ENCODE data around the gene CELF2.

DNA sequence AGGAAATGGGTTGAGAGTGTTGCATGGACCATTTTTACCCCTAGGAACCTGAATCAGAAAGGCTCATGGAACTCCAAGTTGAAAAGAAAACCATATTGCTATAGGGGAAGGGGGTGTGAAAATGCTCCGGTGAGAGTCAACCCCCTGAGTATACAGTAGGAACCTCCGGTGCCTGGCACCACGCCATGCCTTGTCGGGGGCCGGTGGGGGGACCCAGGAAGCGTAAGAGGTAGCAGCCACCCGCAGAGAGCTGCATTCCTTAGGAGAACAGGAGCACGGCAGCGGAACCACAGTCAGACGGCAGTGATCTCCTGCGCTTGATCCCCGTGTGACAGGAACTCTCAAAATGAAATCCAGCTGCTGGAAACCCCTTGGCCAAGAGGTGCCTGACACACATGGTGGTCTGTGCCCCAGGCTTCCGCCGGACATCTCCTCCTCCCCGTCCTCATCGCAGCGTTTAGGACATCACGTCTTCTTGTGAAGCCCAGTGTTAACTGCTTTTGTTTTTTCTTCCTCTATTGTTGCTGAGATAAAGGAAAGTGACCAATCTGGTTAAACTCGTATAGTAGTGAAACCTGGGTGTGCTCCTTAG lies 186.8 kb downstream of the CELF2 start:
- TF ChIP-seq, protein P1, sequence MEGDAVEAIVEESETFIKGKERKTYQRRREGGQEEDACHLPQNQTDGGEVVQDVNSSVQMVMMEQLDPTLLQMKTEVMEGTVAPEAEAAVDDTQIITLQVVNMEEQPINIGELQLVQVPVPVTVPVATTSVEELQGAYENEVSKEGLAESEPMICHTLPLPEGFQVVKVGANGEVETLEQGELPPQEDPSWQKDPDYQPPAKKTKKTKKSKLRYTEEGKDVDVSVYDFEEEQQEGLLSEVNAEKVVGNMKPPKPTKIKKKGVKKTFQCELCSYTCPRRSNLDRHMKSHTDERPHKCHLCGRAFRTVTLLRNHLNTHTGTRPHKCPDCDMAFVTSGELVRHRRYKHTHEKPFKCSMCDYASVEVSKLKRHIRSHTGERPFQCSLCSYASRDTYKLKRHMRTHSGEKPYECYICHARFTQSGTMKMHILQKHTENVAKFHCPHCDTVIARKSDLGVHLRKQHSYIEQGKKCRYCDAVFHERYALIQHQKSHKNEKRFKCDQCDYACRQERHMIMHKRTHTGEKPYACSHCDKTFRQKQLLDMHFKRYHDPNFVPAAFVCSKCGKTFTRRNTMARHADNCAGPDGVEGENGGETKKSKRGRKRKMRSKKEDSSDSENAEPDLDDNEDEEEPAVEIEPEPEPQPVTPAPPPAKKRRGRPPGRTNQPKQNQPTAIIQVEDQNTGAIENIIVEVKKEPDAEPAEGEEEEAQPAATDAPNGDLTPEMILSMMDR (IDR thresholded peaks at IDR 0.05; ENCODE audit: borderline replicate concordance, extremely low read depth, low read length, poor library complexity, severe bottlenecking), result no peak
- TF ChIP-seq EZH2 (IDR thresholded peaks at IDR 0.05; ENCODE audit: borderline replicate concordance, low read depth, low read length, severe bottlenecking), result no peak

Measured in DND-41 (cell line).